ENCODE results near the gene TULP4.

DNA sequence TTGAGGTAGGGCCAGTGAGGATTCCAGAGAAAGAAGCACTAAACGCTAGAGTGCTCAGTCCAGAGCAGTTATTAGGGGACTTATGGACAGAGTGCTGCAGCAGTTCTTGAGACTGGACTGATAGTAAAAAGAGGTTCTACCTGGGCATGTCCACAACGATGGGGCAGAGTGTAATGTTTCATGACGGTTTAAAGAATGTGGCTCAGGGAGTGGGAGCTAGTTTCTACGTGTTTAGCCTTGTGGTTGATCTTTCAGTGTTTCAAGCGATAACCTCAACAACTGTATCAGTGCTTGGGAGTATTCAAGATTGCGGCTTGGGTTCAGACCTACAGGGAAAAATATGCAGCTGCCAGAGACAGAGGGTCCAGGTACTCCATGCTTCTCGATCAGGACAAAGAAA is 67.1 kb downstream of the TULP4 start:
- TF ChIP-seq, protein P1, sequence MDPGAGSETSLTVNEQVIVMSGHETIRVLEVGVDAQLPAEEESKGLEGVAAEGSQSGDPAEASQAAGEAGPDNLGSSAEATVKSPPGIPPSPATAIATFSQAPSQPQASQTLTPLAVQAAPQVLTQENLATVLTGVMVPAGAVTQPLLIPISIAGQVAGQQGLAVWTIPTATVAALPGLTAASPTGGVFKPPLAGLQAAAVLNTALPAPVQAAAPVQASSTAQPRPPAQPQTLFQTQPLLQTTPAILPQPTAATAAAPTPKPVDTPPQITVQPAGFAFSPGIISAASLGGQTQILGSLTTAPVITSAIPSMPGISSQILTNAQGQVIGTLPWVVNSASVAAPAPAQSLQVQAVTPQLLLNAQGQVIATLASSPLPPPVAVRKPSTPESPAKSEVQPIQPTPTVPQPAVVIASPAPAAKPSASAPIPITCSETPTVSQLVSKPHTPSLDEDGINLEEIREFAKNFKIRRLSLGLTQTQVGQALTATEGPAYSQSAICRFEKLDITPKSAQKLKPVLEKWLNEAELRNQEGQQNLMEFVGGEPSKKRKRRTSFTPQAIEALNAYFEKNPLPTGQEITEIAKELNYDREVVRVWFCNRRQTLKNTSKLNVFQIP (CRISPR knock-in tag; IDR thresholded peaks at IDR 0.05; ENCODE audit: borderline replicate concordance, low read depth): no peak
- no peak for TF ChIP-seq RARB (CRISPR knock-in tag; IDR thresholded peaks at IDR 0.05)
- TF ChIP-seq CSDC2 (CRISPR knock-in tag; IDR thresholded peaks at IDR 0.05): no peak

Measured in SK-N-SH treated with all-trans-retinoic acid at 6 μM for 48 hours (cell line).